ENCODE data around the gene CABS1.

- TF ChIP-seq POLR2A (IDR thresholded peaks at IDR 0.05; ENCODE audit: low read depth, low read length) (no peak), POLR2AphosphoS5 (IDR thresholded peaks at IDR 0.05; ENCODE audit: low read depth, low read length) (no peak), TAF1 (IDR thresholded peaks at IDR 0.05; ENCODE audit: borderline replicate concordance, low read depth, low read length) (no peak)
Observed at GRCh38 chr4:70382691-70383181, 48.0 kb downstream of the CABS1 start, which contains the start of gene SMR3B.
